GM18502 (cell line): ENCODE results near the gene LRMDA.

Experiments
- ATAC-seq: cut with Tn5 transposase; IDR thresholded peaks from one replicate; pipeline ENCODE4 v1.9.1; 2021; ENCODE audit warnings: mild to moderate bottlenecking; ENCODE audit not compliant: unreplicated experiment, poor library complexity

Gene LRMDA

GRCh38 chr10:76444034-76444800 lies 1012.8 kb downstream of the LRMDA start:
- ATAC-seq = no peak

DNA sequence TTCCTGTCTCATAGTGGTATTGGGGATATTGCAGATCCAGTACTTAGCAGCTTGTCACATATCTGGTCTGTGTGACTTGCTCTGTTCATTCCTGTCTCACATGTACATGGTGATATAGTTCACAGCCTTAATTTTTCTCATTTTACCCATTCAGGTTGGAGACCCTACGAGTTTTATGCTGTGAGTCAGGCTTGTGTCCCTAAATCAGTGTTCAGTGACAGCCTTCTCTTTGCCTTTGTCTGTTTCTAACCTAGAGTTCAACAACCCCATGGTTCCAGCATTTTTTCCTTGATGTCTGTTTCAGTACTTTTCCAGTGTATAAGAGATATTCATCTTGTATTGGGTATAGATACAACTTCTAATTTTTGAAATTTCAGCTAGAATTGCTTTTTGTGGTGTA lies 1016.2 kb downstream of the LRMDA start:
- ATAC-seq = no peak

DNA sequence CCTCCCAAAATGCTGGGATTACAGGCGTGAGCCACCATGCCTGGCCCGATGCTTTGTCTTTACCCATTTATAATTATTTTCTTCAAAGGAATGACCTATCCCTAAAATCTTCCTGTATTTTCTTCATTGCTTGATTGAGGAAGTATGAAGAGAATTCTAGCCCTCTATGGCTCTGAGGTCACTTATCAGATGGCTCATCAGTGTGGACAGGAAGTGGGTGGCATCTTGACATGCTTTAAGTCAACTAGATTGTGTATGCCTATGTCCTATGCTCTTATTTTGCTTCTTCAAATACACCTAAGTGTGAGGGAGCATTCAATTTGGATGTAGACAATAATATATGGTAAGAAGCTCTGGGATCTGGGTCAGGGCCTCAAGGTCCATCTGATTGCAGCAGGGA lies 1020.5 kb downstream of the LRMDA start:
- ATAC-seq = no peak

- ATAC-seq = no peak
Observed at GRCh38 chr10:76453332-76453731, 1021.9 kb downstream of the LRMDA start.

GRCh38 chr10:76453997-76454396 lies 1022.6 kb downstream of the LRMDA start:
- ATAC-seq = no peak

- no peak for ATAC-seq
Observed at GRCh38 chr10:76454506-76455140, 1023.2 kb downstream of the LRMDA start.

DNA sequence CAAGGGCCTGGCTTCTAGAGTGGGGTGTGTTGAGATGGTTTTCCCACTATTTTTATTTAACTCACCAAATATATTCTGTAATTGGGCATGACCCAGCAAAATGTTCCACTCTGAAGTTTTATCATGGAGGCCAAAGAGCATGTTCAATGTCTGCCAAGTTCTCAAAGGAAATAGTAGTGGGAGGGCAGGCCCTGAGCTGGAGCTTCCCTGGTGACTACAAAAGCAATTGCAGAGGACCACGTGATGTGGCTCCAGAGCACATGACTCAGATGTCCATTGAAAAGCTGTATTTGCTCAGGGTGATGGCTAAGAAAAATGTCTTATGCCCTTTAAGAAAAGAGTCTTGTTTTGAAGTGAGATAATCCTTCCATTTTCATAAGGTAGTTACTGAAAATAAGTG lies 1024.8 kb downstream of the LRMDA start:
- ATAC-seq = no peak

GRCh38 chr10:76459016-76459730 lies 1027.7 kb downstream of the LRMDA start:
- no peak for ATAC-seq

- ATAC-seq = no peak
Observed at GRCh38 chr10:76461024-76461423, 1029.6 kb downstream of the LRMDA start.

DNA sequence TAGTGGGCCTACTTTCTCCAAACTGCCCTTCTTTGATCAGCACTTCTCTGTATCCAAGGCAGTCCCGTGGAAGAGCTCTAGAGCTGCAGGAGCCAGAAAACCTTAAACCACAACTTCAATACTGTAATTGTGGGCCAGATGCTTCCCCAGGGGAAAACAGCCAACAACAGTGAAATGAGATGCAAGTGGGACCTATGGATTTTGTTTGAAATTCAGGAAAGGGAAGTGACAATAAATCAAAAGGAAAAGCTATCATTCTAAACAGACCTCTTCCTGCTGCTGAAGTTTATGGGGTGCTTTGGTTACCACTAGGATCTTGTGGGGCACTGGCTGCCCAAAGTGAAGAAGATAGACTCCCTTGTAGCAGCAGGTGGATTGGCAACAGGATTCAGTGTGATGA lies 1031.7 kb downstream of the LRMDA start:
- no peak for ATAC-seq

- no peak for ATAC-seq
Observed at GRCh38 chr10:76466836-76467503, 1035.5 kb downstream of the LRMDA start.

DNA sequence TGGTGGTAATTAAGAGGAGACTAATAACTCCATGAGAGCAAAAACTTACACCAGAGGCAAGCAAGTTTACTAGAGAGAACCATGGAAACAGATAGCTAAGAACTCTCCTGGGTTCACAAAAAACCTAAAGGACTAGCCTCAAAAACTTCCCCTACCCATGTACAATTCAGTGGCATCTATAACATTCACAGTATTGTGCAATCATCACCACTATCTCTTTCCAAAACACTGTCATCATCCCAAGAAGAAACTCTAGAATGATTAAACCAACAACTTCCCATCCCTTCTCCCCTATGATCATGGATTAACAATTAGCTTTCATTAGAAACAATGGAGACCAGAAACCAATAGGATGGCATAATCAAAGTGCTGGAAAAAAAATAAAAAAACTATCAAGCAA lies 1038.3 kb downstream of the LRMDA start:
- ATAC-seq = no peak

GRCh38 chr10:76479103-76479790 lies 1047.8 kb downstream of the LRMDA start:
- no peak for ATAC-seq

DNA sequence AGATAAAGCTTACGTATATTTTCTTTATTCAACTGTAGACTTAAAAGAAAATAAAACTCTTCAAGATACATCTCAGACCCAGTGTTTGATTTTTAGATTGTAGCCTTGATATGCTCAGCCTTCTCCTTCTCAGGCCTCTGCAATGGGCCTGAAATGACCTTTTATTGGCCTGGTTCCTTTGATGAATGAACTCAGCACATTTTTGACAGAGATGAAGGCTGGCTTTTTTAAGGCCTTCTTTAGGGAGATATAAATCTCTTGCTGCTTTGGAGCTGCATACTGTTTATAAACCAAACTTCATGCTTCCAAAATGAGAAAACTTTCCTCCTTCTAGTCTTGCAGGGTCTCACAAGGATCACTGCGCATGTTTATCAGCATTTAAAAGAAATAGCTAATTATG lies 1049.8 kb downstream of the LRMDA start:
- no peak for ATAC-seq

GRCh38 chr10:76487582-76487981 lies 1056.2 kb downstream of the LRMDA start:
- ATAC-seq = no peak

- ATAC-seq = no peak
Observed at GRCh38 chr10:76488602-76489001, 1057.2 kb downstream of the LRMDA start.

DNA sequence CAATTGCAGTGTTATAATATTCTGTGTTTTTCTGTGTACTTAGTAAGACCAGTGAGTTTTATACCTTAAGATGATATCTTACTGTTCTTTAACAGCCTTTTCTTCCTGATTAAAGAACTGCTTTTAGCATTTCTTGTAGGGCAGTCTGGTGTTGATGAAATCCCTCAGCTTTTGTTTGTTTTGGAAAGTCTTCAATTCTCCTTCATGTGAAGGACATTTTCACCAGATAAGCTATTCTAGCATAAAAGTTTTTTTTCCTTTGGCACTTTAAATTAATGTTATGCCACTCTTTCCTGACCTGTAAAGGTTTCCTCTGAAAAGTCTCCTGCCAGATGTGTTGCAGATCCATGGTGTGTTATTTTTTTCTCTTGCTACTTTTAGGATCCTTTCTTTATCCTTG lies 1059.8 kb downstream of the LRMDA start:
- ATAC-seq = no peak

DNA sequence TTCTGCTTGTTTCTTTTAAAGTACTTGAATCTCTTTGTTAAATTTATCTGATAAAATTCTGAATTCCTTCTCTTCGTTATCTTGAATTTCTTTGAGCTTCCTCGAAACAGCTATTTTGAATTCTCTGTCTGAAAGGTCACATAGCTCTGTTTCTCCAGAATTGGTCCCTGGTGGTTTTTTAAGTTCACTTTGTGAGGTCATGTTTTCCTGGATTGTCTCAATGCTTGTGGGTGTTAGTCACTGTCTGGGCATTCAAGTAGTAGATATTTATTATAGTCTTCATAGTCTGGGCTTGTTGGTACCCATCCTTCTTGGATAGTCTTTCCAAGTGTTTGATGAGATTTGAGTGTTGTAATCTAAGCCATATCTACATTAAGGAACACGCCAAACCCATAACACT lies 1060.6 kb downstream of the LRMDA start:
- ATAC-seq = no peak

GRCh38 chr10:76492678-76493472 lies 1061.5 kb downstream of the LRMDA start:
- no peak for ATAC-seq

DNA sequence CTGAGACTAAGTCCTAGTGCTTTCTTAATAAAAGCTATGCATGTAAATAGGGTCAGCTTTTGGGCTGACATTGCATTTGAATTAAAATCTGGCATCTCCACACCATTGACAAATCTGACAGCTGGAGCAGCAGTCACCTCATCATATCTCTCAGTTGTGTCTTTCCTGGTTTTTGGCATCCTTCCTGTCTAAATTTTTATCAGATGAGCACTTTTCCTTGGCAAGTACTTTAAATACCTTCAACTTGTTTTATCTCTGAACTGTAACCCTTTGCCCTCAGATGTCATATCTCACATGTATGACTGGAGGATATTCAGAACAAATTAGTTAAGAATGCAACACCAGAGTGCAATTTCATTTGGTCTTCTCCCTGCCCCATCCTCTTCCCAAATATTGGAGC lies 1066.2 kb downstream of the LRMDA start:
- no peak for ATAC-seq
